ENCODE measurements around the gene TCERG1L.

DNA sequence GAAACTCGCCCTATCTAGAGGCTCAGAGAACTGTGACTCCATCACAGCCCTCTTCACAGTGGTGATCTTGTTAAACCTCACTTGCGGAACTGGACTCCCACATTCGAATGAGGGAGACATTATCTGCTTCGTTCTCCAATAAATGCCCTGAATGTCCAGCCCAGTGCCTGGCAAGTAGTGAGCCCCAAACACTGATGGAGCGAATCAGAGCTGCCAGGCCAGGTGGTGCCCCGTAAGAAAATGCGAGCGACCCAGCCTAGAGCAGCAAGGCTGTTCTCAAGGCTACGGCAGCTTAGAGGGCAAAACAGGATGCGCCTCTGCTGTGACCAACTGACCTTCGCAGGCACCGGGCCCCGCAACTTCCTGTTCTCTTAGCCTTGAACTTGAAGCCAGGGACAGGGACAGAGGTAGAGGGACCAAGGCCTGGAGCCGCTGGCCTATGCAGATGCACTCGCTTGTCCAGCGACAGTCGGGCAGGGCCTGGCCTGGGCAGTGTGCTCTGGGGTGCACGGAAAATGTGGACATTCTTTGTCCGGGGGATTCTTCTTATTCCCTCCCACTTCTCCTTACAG, 217.6 kb downstream of the TCERG1L start:
- TF ChIP-seq TCF12 (IDR thresholded peaks at IDR 0.05; ENCODE audit: low read depth), result no peak
- TF ChIP-seq, protein P1, sequence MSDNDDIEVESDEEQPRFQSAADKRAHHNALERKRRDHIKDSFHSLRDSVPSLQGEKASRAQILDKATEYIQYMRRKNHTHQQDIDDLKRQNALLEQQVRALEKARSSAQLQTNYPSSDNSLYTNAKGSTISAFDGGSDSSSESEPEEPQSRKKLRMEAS (IDR thresholded peaks at IDR 0.05), result no peak
- TF ChIP-seq, protein P2, sequence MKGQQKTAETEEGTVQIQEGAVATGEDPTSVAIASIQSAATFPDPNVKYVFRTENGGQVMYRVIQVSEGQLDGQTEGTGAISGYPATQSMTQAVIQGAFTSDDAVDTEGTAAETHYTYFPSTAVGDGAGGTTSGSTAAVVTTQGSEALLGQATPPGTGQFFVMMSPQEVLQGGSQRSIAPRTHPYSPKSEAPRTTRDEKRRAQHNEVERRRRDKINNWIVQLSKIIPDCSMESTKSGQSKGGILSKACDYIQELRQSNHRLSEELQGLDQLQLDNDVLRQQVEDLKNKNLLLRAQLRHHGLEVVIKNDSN (IDR thresholded peaks at IDR 0.05), result no peak
- TF ChIP-seq, protein P3, sequence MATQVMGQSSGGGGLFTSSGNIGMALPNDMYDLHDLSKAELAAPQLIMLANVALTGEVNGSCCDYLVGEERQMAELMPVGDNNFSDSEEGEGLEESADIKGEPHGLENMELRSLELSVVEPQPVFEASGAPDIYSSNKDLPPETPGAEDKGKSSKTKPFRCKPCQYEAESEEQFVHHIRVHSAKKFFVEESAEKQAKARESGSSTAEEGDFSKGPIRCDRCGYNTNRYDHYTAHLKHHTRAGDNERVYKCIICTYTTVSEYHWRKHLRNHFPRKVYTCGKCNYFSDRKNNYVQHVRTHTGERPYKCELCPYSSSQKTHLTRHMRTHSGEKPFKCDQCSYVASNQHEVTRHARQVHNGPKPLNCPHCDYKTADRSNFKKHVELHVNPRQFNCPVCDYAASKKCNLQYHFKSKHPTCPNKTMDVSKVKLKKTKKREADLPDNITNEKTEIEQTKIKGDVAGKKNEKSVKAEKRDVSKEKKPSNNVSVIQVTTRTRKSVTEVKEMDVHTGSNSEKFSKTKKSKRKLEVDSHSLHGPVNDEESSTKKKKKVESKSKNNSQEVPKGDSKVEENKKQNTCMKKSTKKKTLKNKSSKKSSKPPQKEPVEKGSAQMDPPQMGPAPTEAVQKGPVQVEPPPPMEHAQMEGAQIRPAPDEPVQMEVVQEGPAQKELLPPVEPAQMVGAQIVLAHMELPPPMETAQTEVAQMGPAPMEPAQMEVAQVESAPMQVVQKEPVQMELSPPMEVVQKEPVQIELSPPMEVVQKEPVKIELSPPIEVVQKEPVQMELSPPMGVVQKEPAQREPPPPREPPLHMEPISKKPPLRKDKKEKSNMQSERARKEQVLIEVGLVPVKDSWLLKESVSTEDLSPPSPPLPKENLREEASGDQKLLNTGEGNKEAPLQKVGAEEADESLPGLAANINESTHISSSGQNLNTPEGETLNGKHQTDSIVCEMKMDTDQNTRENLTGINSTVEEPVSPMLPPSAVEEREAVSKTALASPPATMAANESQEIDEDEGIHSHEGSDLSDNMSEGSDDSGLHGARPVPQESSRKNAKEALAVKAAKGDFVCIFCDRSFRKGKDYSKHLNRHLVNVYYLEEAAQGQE (IDR thresholded peaks at IDR 0.05; ENCODE audit: low read depth), result no peak
- no peak for TF ChIP-seq TAF1 (IDR thresholded peaks at IDR 0.05; ENCODE audit: low read depth)
- TF ChIP-seq TEAD4 (IDR thresholded peaks at IDR 0.05), result no peak
- TF ChIP-seq CREB1 (IDR thresholded peaks at IDR 0.05; ENCODE audit: low read depth), result no peak
- TF ChIP-seq EGR1 (IDR thresholded peaks at IDR 0.05), result no peak
- TF ChIP-seq NFIC (IDR thresholded peaks at IDR 0.05), result no peak
- TF ChIP-seq YY1 (IDR thresholded peaks at IDR 0.05; ENCODE audit: low read depth), result no peak
- TF ChIP-seq EP300 (IDR thresholded peaks at IDR 0.05; ENCODE audit: borderline replicate concordance), result no peak
